ENCODE results near the gene SYNJ2BP.
"Not testable (repeated sequence)": the region's sequence is repeated elsewhere in the genome, so short reads cannot be mapped to it uniquely, and the experiment has no call there.

- TF ChIP-seq CTCF, POLR2A (IDR thresholded peaks at IDR 0.05): not testable (repeated sequence)
These were observed 13.6 kb downstream of the SYNJ2BP start for GRCh38 chr14:70403335-70403734.

Data from thyroid gland (tissue), 4 donors.